ENCODE measurements around the gene DOP1B.
A peak's percentile ranks its signal among the peaks of the same experiment; 100 is the strongest.
"Not testable (repeated sequence)": the region's sequence is repeated elsewhere in the genome, so short reads cannot be mapped to it uniquely, and the experiment has no call there.

Gene DOP1B

GRCh38 chr21:36135391-36136102 lies 21.1 kb upstream of the DOP1B start:
- DNase-seq = peak; percentile 29 to 51

- DNase-seq = not testable (repeated sequence)
Measured at GRCh38 chr21:36139791-36140190, 16.8 kb upstream of the DOP1B start.

- DNase-seq = peak; percentile 89 to 93
Measured at GRCh38 chr21:36141513-36141925, 15.1 kb upstream of the DOP1B start.

- DNase-seq = not testable (repeated sequence)
Measured at GRCh38 chr21:36144233-36144632, 12.4 kb upstream of the DOP1B start.

GRCh38 chr21:36145259-36145658 lies 11.4 kb upstream of the DOP1B start:
- peak; percentile 11 to 50 for DNase-seq

- DNase-seq = no peak
Measured at GRCh38 chr21:36147911-36148310, 8.7 kb upstream of the DOP1B start.

- no peak for DNase-seq
Measured at GRCh38 chr21:36148886-36149285, 7.7 kb upstream of the DOP1B start.

GRCh38 chr21:36149788-36150711 lies 6.6 kb upstream of the DOP1B start:
- DNase-seq = peak; percentile 25 to 36

- DNase-seq = peak in 1 of 2 donors; percentile 17
Measured at GRCh38 chr21:36155603-36156338, 853 bp upstream of the DOP1B start.

GRCh38 chr21:36156339-36156814 lies 247 bp upstream of the DOP1B start:
- DNase-seq = peak; percentile 99

GRCh38 chr21:36159356-36159921 lies 2.8 kb downstream of the DOP1B start:
- peak in 1 of 2 donors; percentile 7 for DNase-seq

GRCh38 chr21:36160850-36161178 lies 4.2 kb downstream of the DOP1B start:
- DNase-seq = no peak

- DNase-seq = no peak
Measured at GRCh38 chr21:36162631-36163030, 6.0 kb downstream of the DOP1B start.

GRCh38 chr21:36163750-36164741 lies 7.4 kb downstream of the DOP1B start:
- DNase-seq = no peak

GRCh38 chr21:36165356-36165755 lies 8.7 kb downstream of the DOP1B start:
- DNase-seq = no peak

- no peak for DNase-seq
Measured at GRCh38 chr21:36166705-36167104, 10.1 kb downstream of the DOP1B start.

GRCh38 chr21:36167541-36167940 lies 10.9 kb downstream of the DOP1B start:
- DNase-seq = no peak

GRCh38 chr21:36169470-36170128 lies 13.0 kb downstream of the DOP1B start:
- peak in 1 of 2 donors; percentile 25 for DNase-seq

- no peak for DNase-seq
Measured at GRCh38 chr21:36170823-36171222, 14.2 kb downstream of the DOP1B start.

- no peak for DNase-seq
Measured at GRCh38 chr21:36171336-36171735, 14.7 kb downstream of the DOP1B start.
